Activated CD8-positive, alpha-beta T cell treated with anti-CD3 and anti-CD28 coated beads, Interleukin-2, amount 10 ng/mL, durations not matched to agents 7 days and 5 days (primary cell): Measurements from ENCODE around the gene CSHL1. TPM values are rescaled to one million over a fixed set of nuclear protein-coding genes. Genes with fewer than 3 reads are reported as not detected.

ENCODE experiments used
- total RNA-seq, 2 experiments: library from RNA; stranded (reverse); gene quantifications; one replicate each; pipeline ENCODE4 v1.2.3, GENCODE V29; 2021

CSHL1 gene
- total RNA-seq, 2 experiments from 2014 or later, result not detected

Other genes starting within 250 kb of the CSHL1 start
- 100 to 1,000 TPM; 308 to 309 TPM for gene LIMD2, start 211.1 kb downstream of the CSHL1 start, total RNA-seq
- gene STRADA, start 169.5 kb downstream of the CSHL1 start, total RNA-seq, result 10 to 100 TPM; 46.0 to 49.9 TPM
- 10 to 100 TPM; 59.4 to 61.1 TPM for gene CCDC47, start 137.7 kb downstream of the CSHL1 start, total RNA-seq
- 100 to 1,000 TPM; 106 to 116 TPM for gene DDX42, start 137.1 kb downstream of the CSHL1 start, total RNA-seq
- gene PSMC5, start 83.8 kb downstream of the CSHL1 start, total RNA-seq, result 100 to 1,000 TPM; 176 to 179 TPM
- gene FTSJ3, start 83.6 kb downstream of the CSHL1 start, total RNA-seq, result 10 to 100 TPM; 58.7 to 62.2 TPM
- 100 to 1,000 TPM; 130 to 136 TPM for gene SMARCD2, start 68.6 kb downstream of the CSHL1 start, total RNA-seq
- not detected for gene CSH2, start 37.6 kb downstream of the CSHL1 start, total RNA-seq
- not detected for gene GH2, start 29.3 kb downstream of the CSHL1 start, total RNA-seq
- gene CSH1, start 14.7 kb downstream of the CSHL1 start, total RNA-seq, result not detected
- gene GH1, start 7.6 kb upstream of the CSHL1 start, total RNA-seq, result not detected
- 10 to 100 TPM; 21.7 to 22.5 TPM for gene CD79B, start 21.1 kb upstream of the CSHL1 start, total RNA-seq
- not detected for gene SCN4A, start 61.7 kb upstream of the CSHL1 start, total RNA-seq
- 1 to 10 TPM in 1 of 2 experiments, under 1 TPM in 1; 0.97 to 1.3 TPM for gene PRR29, start 87.1 kb upstream of the CSHL1 start, total RNA-seq
- 10 to 100 TPM; 48.4 to 51.3 TPM for gene ICAM2, start 109.4 kb upstream of the CSHL1 start, total RNA-seq
- gene ERN1, start 218.9 kb upstream of the CSHL1 start, total RNA-seq, result 10 to 100 TPM; 13.0 to 17.9 TPM